ENCODE measurements around the gene IFT43. TPM values are rescaled to one million over a fixed set of nuclear protein-coding genes. Genes with fewer than 3 reads are reported as not detected.

The IFT43 gene
- total RNA-seq, 2 donors from 2014 or later: 46.3 to 49.6 TPM

DNA sequence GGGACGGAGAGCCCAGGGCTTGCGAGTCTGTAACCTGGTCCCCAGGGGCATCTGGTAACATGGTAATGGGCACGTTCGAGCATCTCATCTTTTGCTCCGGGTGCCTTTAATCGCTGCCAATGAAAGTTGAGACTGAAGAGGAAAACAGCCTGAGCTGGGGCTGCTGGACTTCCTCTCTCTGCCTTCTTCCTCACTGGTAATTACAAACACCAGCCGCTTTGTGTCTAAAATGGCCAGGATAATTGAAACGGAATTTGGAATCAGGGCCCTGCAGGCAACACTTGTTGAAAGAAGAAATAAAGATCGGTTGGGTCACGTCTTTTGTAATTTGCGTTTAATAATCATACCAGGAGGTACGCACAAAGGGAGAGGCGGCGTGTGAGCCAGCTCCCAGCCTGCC, 114.7 kb downstream of the IFT43 start:
- Mint-ChIP-seq H3K36me3 (ENCODE audit: low read depth) (no peaks in the 10 kb centered on the region), H3K9me3 (no peaks in the 10 kb centered on the region), H3K4me1 (peaks cover 3% of the 10 kb centered on the region), H3K27me3 (ENCODE audit: insufficient read depth) (peaks cover 3% of the 10 kb centered on the region), H3K4me3 (no peak overlapping the region), H3K27ac (no peak overlapping the region)
- Histone ChIP-seq H3K36me3 (ENCODE audit: control insufficient read depth, insufficient read depth, low read length) (no peaks in the 10 kb centered on the region), H3K9ac (ENCODE audit: extremely low read depth, low read length, poor library complexity, severe bottlenecking) (no peak overlapping the region), H3K27me3 (ENCODE audit: control insufficient read depth, insufficient read depth, low read length, poor library complexity, severe bottlenecking) (no peaks in the 10 kb centered on the region), H3K27ac (ENCODE audit: low read depth, low read length) (no peak overlapping the region), H3K9me3 (ENCODE audit: control insufficient read depth, low read length) (no peaks in the 10 kb centered on the region), H3K4me1 (ENCODE audit: control insufficient read depth, insufficient read depth, low read length) (no peaks in the 10 kb centered on the region), H3K4me3 (ENCODE audit: low read length) (no peak overlapping the region)
- WGBS, 2 experiments (ENCODE audit: insufficient coverage in 1 of 2, insufficient read length in 1 of 2): 92 to 94% methylated on average over 12 to 14 of the region's 14 CpGs
- TF ChIP-seq, protein P1, sequence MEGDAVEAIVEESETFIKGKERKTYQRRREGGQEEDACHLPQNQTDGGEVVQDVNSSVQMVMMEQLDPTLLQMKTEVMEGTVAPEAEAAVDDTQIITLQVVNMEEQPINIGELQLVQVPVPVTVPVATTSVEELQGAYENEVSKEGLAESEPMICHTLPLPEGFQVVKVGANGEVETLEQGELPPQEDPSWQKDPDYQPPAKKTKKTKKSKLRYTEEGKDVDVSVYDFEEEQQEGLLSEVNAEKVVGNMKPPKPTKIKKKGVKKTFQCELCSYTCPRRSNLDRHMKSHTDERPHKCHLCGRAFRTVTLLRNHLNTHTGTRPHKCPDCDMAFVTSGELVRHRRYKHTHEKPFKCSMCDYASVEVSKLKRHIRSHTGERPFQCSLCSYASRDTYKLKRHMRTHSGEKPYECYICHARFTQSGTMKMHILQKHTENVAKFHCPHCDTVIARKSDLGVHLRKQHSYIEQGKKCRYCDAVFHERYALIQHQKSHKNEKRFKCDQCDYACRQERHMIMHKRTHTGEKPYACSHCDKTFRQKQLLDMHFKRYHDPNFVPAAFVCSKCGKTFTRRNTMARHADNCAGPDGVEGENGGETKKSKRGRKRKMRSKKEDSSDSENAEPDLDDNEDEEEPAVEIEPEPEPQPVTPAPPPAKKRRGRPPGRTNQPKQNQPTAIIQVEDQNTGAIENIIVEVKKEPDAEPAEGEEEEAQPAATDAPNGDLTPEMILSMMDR (conservative IDR thresholded peaks at IDR 0.05): no peak
- DNase-seq: no peak

DNA sequence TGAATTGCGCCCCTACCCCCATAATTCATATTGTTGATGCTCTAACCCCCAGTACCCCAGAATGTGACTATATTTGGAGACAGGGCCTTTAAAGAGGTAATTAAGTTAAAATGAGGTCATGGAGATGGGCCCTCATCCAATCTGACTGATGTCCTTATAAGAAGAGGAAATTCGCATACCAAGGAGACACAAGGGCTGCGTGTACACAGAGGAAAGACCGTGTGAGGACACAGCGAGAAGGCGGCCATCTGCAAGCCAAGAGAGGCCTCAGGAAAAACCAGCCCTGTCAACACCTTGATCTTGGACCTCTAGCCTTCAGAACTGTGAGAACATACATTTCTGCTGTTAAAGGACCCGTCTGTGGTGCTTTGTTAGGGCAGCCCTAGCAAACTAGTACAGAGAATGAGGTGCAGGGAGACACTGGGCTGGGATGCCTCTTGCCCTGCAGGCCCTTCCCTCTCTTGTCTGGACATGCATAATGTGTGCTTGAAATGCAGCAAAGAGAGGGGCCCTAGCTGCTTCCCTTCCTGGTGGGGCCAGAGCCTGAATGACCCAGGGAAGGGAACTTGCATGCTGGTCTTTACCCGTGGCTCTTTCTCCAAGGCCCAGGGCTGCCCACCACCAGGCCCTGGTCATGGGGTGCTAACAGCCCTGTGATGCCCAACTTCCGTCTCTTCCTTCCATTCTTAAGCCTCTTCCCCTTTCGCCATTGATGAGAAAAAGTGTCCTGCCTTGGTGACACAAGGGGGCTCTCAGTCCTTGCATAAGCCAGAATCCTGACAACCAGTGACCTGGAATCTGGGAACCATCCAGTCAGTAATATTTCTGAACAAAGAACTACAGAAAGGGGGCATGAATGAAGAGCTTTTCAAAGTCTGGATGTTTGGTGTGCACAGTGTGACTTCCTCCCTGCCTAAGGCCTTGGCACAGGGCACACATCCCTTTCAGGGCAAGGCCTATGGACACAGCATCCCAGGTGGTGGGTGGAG, 116.1 kb downstream of the IFT43 start:
- Histone ChIP-seq H3K27me3 (ENCODE audit: control insufficient read depth, insufficient read depth, low read length, poor library complexity, severe bottlenecking) (no peaks in the 10 kb centered on the region), H3K36me3 (ENCODE audit: control insufficient read depth, insufficient read depth, low read length) (no peaks in the 10 kb centered on the region), H3K27ac (ENCODE audit: low read depth, low read length) (no peak overlapping the region), H3K9me3 (ENCODE audit: control insufficient read depth, low read length) (no peaks in the 10 kb centered on the region), H3K4me3 (ENCODE audit: low read length) (no peak overlapping the region), H3K9ac (ENCODE audit: extremely low read depth, low read length, poor library complexity, severe bottlenecking) (no peak overlapping the region), H3K4me1 (ENCODE audit: control insufficient read depth, insufficient read depth, low read length) (no peaks in the 10 kb centered on the region)
- WGBS, 2 experiments (ENCODE audit: insufficient coverage in 1 of 2, insufficient read length in 1 of 2): 84 to 87% methylated on average over 8 to 9 of the region's 10 CpGs
- no peak overlapping the region for H3K4me3 Mint-ChIP-seq
- H3K4me1 Mint-ChIP-seq: peaks cover 5% of the 10 kb centered on the region
- H3K36me3 Mint-ChIP-seq (ENCODE audit: low read depth): no peaks in the 10 kb centered on the region
- TF ChIP-seq, protein P1 (conservative IDR thresholded peaks at IDR 0.05): peak; percentile 56
- H3K27ac Mint-ChIP-seq: no peak overlapping the region
- DNase-seq: no peak
- no peaks in the 10 kb centered on the region for H3K9me3 Mint-ChIP-seq
- H3K27me3 Mint-ChIP-seq (ENCODE audit: insufficient read depth): peaks cover 6% of the 10 kb centered on the region

DNA sequence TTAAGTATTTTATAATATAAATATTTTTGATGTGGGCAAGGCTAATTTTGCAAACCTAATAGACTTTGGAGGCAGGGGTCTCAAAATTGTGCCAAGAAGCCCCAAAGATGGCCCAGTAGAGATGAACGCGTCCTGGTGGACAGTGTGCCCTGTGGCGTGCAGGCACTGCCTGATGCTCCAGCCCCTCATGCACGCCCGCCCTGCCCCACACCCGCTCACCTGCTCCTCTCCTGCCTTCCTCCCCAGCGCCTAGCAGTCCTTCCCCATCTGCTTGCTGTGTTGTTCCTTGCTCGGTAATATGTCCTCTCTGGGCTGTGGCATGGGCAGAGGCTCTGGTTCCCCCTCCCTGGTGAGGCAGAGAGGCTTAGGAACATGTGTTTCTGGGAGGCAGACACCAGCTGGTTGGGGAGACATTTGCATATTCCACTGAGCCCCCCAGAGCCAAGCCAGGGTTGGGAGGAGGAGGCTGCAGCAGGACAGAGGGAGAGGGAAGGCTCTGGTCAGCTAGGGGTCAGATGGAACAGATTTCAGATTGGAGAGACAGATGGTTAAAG, 119.3 kb downstream of the IFT43 start:
- Mint-ChIP-seq H3K4me3 (no peak overlapping the region), H3K4me1 (peaks cover 5% of the 10 kb centered on the region), H3K9me3 (peaks cover 10% of the 10 kb centered on the region), H3K27ac (no peak overlapping the region), H3K27me3 (ENCODE audit: insufficient read depth) (peaks cover 6% of the 10 kb centered on the region), H3K36me3 (ENCODE audit: low read depth) (no peaks in the 10 kb centered on the region)
- H3K4me1 ChIP-seq (ENCODE audit: control insufficient read depth, insufficient read depth, low read length): no peaks in the 10 kb centered on the region
- no peaks in the 10 kb centered on the region for H3K27me3 ChIP-seq (ENCODE audit: control insufficient read depth, insufficient read depth, low read length, poor library complexity, severe bottlenecking)
- no peak for DNase-seq
- WGBS, 2 experiments (ENCODE audit: insufficient coverage in 1 of 2, insufficient read length in 1 of 2): 90 to 97% methylated on average over 6 to 8 of the region's 8 CpGs
- no peaks in the 10 kb centered on the region for H3K36me3 ChIP-seq (ENCODE audit: control insufficient read depth, insufficient read depth, low read length)
- TF ChIP-seq, protein P1 (conservative IDR thresholded peaks at IDR 0.05): no peak
- H3K9me3 ChIP-seq (ENCODE audit: control insufficient read depth, low read length): no peaks in the 10 kb centered on the region
- H3K4me3 ChIP-seq (ENCODE audit: low read length): no peak overlapping the region
- H3K27ac ChIP-seq (ENCODE audit: low read depth, low read length): no peak overlapping the region
- no peak overlapping the region for H3K9ac ChIP-seq (ENCODE audit: extremely low read depth, low read length, poor library complexity, severe bottlenecking)
